ENCODE results near the gene B4GALNT2. TPM values are rescaled to one million over a fixed set of nuclear protein-coding genes. Genes with fewer than 3 reads are reported as not detected.

The B4GALNT2 gene
- total and polyA plus RNA-seq, 2 donors (not counting 1 experiment from before 2014, with no cell fraction given) = under 0.01 to 0.01 TPM

DNA sequence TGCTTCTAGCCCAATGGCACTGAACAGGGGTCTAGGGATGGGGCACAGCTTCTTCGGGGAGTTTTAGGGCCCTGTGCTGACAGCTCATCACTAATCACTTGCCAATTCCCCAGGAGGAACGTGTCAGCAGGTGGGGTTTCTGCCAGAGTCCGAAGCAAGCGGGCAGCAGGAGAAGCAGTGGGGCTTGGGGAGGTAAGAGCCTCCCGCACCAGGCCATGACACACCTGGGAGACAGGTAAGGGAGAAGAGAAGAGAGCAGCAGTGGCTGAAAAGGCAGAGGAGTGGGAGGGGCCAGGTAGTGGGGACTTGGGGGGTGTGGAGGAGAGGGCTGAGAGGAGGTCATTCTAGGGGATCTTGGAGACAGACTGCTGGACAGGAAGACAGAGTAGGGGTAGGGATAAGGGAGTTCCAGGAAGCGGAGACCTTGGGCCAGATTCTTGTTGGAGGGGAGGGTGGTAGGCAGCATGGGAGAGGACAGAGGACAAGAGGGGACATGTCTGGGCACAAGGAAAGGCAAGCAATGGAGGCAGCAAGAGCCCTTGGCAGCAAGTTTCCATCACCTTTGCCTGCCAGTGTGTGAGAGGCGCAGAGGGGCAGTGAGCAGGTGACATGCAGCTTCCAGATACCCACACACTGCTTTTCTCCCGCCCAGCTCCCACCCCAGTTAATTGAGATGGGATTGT is 93.1 kb downstream of the B4GALNT2 start:
- no peak for DNase-seq (ENCODE audit: low read depth in 2 of 2)
- H3K36me3 ChIP-seq (ENCODE audit: control insufficient read depth, insufficient read depth, low read length) = no peaks in the 10 kb centered on the region
- no peak overlapping the region for H2AFZ ChIP-seq (ENCODE audit: low read length)
- H4K20me1 ChIP-seq (ENCODE audit: control insufficient read depth, extremely low read depth, insufficient read depth, low read length) = no peaks in the 10 kb centered on the region
- H3K27me3 ChIP-seq (ENCODE audit: control insufficient read depth, insufficient read depth, low read length) = peaks cover 47% of the 10 kb centered on the region
- no peak overlapping the region for H3K4me2 ChIP-seq (ENCODE audit: extremely low read depth, insufficient read depth, low read length)
- no peak overlapping the region for H3K9ac ChIP-seq (ENCODE audit: insufficient read depth, low read length)
- H3K27ac ChIP-seq (ENCODE audit: insufficient read depth, low read length) = no peak overlapping the region
- H3K79me2 ChIP-seq (ENCODE audit: control insufficient read depth, insufficient read depth, low read length) = no peaks in the 10 kb centered on the region
- H3K4me1 ChIP-seq (ENCODE audit: control insufficient read depth, extremely low read depth, insufficient read depth, low read length) = no peaks in the 10 kb centered on the region
- no peaks in the 10 kb centered on the region for H3K9me3 ChIP-seq (ENCODE audit: control insufficient read depth, insufficient read depth, low read depth, low read length)
- TF ChIP-seq, protein P1, sequence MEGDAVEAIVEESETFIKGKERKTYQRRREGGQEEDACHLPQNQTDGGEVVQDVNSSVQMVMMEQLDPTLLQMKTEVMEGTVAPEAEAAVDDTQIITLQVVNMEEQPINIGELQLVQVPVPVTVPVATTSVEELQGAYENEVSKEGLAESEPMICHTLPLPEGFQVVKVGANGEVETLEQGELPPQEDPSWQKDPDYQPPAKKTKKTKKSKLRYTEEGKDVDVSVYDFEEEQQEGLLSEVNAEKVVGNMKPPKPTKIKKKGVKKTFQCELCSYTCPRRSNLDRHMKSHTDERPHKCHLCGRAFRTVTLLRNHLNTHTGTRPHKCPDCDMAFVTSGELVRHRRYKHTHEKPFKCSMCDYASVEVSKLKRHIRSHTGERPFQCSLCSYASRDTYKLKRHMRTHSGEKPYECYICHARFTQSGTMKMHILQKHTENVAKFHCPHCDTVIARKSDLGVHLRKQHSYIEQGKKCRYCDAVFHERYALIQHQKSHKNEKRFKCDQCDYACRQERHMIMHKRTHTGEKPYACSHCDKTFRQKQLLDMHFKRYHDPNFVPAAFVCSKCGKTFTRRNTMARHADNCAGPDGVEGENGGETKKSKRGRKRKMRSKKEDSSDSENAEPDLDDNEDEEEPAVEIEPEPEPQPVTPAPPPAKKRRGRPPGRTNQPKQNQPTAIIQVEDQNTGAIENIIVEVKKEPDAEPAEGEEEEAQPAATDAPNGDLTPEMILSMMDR (conservative IDR thresholded peaks at IDR 0.05 in 1 of 2, IDR thresholded peaks at IDR 0.05 in 1 of 2; ENCODE audit: low read depth in 1 of 2, low read length in 2 of 2) = no peak
- TF ChIP-seq EZH2 (IDR thresholded peaks at IDR 0.05; ENCODE audit: low read length, missing control alignments) = no peak
- H3K4me3 ChIP-seq (replicated peaks in 1 of 4; ENCODE audit: control extremely low read depth in 1 of 4, insufficient read depth in 1 of 4, low read depth in 3 of 4, low read length in 4 of 4) = no peak overlapping the region

Other genes with a start within 250 kb of the B4GALNT2 start
- gene ATP5MC1, start 240.0 kb upstream of the B4GALNT2 start, total RNA-seq = 19.0 and 24.8 TPM in 2 replicates
- 219 and 309 TPM in 2 replicates for gene ATP5MC1, start 240.0 kb upstream of the B4GALNT2 start, polyA plus RNA-seq
- 46.7 and 55.2 TPM in 2 replicates for gene UBE2Z, start 224.4 kb upstream of the B4GALNT2 start, total RNA-seq
- gene UBE2Z, start 224.4 kb upstream of the B4GALNT2 start, polyA plus RNA-seq = 141 and 152 TPM in 2 replicates
- 84.2 and 85.5 TPM in 2 replicates for gene SNF8, start 187.9 kb upstream of the B4GALNT2 start, total RNA-seq
- gene SNF8, start 187.9 kb upstream of the B4GALNT2 start, polyA plus RNA-seq = 109 and 139 TPM in 2 replicates
- not detected in 2 replicates for gene GIP, start 164.2 kb upstream of the B4GALNT2 start, total RNA-seq
- gene GIP, start 164.2 kb upstream of the B4GALNT2 start, polyA plus RNA-seq = 0.12 TPM in 1 of 2 replicates, not detected in the other
- under 0.01 TPM in 2 replicates for gene IGF2BP1, start 135.4 kb upstream of the B4GALNT2 start, total RNA-seq
- 1.1 and 1.4 TPM in 2 replicates for gene IGF2BP1, start 135.4 kb upstream of the B4GALNT2 start, polyA plus RNA-seq
- not detected in 2 replicates for gene GNGT2, start 77.8 kb downstream of the B4GALNT2 start, total RNA-seq
- gene GNGT2, start 77.8 kb downstream of the B4GALNT2 start, polyA plus RNA-seq = 3.7 TPM in 1 of 2 replicates, not detected in the other
- gene ABI3, start 77.9 kb downstream of the B4GALNT2 start, total RNA-seq = not detected in 2 replicates
- gene ABI3, start 77.9 kb downstream of the B4GALNT2 start, polyA plus RNA-seq = 1.3 TPM in 1 of 2 replicates, not detected in the other
- gene PHOSPHO1, start 98.0 kb downstream of the B4GALNT2 start, total RNA-seq = under 0.01 and 0.17 TPM in 2 replicates
- 0.03 and 0.14 TPM in 2 replicates for gene PHOSPHO1, start 98.0 kb downstream of the B4GALNT2 start, polyA plus RNA-seq
- 7.2 and 7.8 TPM in 2 replicates for gene ZNF652, start 229.5 kb downstream of the B4GALNT2 start, total RNA-seq
- gene ZNF652, start 229.5 kb downstream of the B4GALNT2 start, polyA plus RNA-seq = 5.3 and 10.2 TPM in 2 replicates

Measured in fibroblast of lung (primary cell).